Measurements from ENCODE around the gene DHX35.

- TF ChIP-seq, protein P1, sequence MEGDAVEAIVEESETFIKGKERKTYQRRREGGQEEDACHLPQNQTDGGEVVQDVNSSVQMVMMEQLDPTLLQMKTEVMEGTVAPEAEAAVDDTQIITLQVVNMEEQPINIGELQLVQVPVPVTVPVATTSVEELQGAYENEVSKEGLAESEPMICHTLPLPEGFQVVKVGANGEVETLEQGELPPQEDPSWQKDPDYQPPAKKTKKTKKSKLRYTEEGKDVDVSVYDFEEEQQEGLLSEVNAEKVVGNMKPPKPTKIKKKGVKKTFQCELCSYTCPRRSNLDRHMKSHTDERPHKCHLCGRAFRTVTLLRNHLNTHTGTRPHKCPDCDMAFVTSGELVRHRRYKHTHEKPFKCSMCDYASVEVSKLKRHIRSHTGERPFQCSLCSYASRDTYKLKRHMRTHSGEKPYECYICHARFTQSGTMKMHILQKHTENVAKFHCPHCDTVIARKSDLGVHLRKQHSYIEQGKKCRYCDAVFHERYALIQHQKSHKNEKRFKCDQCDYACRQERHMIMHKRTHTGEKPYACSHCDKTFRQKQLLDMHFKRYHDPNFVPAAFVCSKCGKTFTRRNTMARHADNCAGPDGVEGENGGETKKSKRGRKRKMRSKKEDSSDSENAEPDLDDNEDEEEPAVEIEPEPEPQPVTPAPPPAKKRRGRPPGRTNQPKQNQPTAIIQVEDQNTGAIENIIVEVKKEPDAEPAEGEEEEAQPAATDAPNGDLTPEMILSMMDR (IDR thresholded peaks at IDR 0.05; ENCODE audit: borderline replicate concordance, extremely low read depth, low read length, poor library complexity, severe bottlenecking): no peak
- TF ChIP-seq EZH2 (IDR thresholded peaks at IDR 0.05; ENCODE audit: borderline replicate concordance, low read depth, low read length, severe bottlenecking): no peak
Measured at GRCh38 chr20:38920411-38920810, 41.7 kb upstream of the DHX35 start.

All from DND-41 (cell line).